Fibroblast of lung (primary cell): ENCODE results near the gene UBR3. TPM values are rescaled to one million over a fixed set of nuclear protein-coding genes. Genes with fewer than 3 reads are reported as not detected.

Source experiments
- DNase-seq, 2 donors: peaks; one replicate each; pipeline versions ENCODE4 v3.0.0 to v3.0.0-alpha.2; 2010; ENCODE audit warnings: low read depth in 2 of 2
- H2AFZ ChIP-seq: 2 replicates; pipeline ENCODE4 v1.5.1; 2012; ENCODE audit warnings: low read length, control low read depth, inconsistent platforms
- H3K27ac ChIP-seq: 2 replicates; pipeline ENCODE4 v1.5.1; 2011; ENCODE audit warnings: low read length, control low read depth; ENCODE audit not compliant: insufficient read depth
- H3K27me3 ChIP-seq: 2 replicates; pipeline ENCODE4 v1.5.1; 2011; ENCODE audit warnings: mild to moderate bottlenecking, low read length; ENCODE audit not compliant: control insufficient read depth, insufficient read depth
- H3K36me3 ChIP-seq: 2 replicates; pipeline ENCODE4 v1.5.1; 2011; ENCODE audit warnings: low read length; ENCODE audit not compliant: control insufficient read depth, insufficient read depth
- H3K4me1 ChIP-seq: 2 replicates; pipeline ENCODE4 v1.5.1; 2011; ENCODE audit warnings: low read length; ENCODE audit not compliant: control insufficient read depth, insufficient read depth; ENCODE audit errors: extremely low read depth
- H3K4me2 ChIP-seq: 2 replicates; pipeline ENCODE4 v1.5.1; 2011; ENCODE audit warnings: low read length, control low read depth; ENCODE audit not compliant: insufficient read depth; ENCODE audit errors: extremely low read depth
- H3K4me3 ChIP-seq, 4 experiments: fragments of 200-600 bp in 1 of 4; sonication (generic) in 1 of 4; replicated peaks in 1 of 4; 2 replicates each; pipeline ENCODE4 v1.5.1; 2011 to 2016; ENCODE audit warnings: low read length in 4 of 4, low read depth in 3 of 4, mild to moderate bottlenecking in 3 of 4, control low read depth in 2 of 4, inconsistent platforms in 1 of 4, mixed read lengths in 1 of 4; ENCODE audit not compliant: insufficient read depth in 1 of 4; ENCODE audit errors: control extremely low read depth in 1 of 4
- H3K79me2 ChIP-seq: 2 replicates; pipeline ENCODE4 v1.5.1; 2012; ENCODE audit warnings: mild to moderate bottlenecking, low read length, inconsistent platforms; ENCODE audit not compliant: control insufficient read depth, insufficient read depth
- H3K9ac ChIP-seq: 2 replicates; pipeline ENCODE4 v1.5.1; 2011; ENCODE audit warnings: mild to moderate bottlenecking, low read length, control low read depth; ENCODE audit not compliant: insufficient read depth
- H3K9me3 ChIP-seq: 2 replicates; pipeline ENCODE4 v1.5.1; 2012; ENCODE audit warnings: low read depth, low read length; ENCODE audit not compliant: control insufficient read depth, insufficient read depth
- H4K20me1 ChIP-seq: 2 replicates; pipeline ENCODE4 v1.5.1; 2011; ENCODE audit warnings: low read length; ENCODE audit not compliant: control insufficient read depth, insufficient read depth; ENCODE audit errors: extremely low read depth
- EZH2 ChIP-seq: IDR thresholded peaks from 2 replicates; pipeline ENCODE4 v1.5.1; 2012; ENCODE audit warnings: low read length, control low read depth, mild to moderate bottlenecking; ENCODE audit errors: missing control alignments
- polyA plus RNA-seq, 2 donors: library from polyadenylated mRNA; depleted of rRNA in 1 of 2; stranded (reverse) in 1 of 2; unstranded in 1 of 2; fragments of >200 nt; gene quantifications; 2 replicates each; pipeline ENCODE4 v1.2.1, GENCODE V29; 2011 to 2012; ENCODE audit warnings: missing spikeins in 1 of 2
- total RNA-seq: library from RNA; depleted of rRNA; stranded (reverse); fragments of >200 nt; gene quantifications from 2 replicates; pipeline ENCODE4 v1.2.1, GENCODE V29; 2014
- TF ChIP-seq, protein P1 (sequence below), 2 donors: IDR thresholded peaks in 1 of 2; conservative IDR thresholded peaks in 1 of 2; 1 replicate in 1 of 2; 2 replicates in 1 of 2; pipeline ENCODE4 v1.5.1; 2011 to 2012; ENCODE audit warnings: low read length in 2 of 2, control low read depth in 1 of 2, inconsistent platforms in 1 of 2, low read depth in 1 of 2, mild to moderate bottlenecking in 1 of 2

The UBR3 gene
- total and polyA plus RNA-seq, 2 donors (not counting 1 experiment from before 2014, with no cell fraction given) = 21.7 to 39.5 TPM

DNA sequence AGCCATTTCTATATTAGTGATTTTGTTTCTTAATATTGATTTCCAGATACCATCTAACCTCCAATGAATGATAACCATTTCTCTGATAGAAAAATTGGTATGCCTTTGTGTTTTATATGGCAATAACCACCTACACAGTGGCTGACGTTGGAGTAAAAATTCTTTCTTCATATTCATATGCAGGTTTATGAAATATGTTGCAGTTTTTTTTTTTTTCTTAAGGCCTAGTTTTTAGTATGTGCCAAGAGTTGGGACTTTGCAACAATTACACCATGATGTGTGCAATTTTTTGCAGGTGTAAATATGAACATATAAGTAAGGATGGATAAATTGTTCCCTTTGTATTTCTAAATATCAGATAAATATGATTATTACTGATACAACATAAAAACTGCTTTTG lies 187.5 kb downstream of the UBR3 start:
- TF ChIP-seq, protein P1, sequence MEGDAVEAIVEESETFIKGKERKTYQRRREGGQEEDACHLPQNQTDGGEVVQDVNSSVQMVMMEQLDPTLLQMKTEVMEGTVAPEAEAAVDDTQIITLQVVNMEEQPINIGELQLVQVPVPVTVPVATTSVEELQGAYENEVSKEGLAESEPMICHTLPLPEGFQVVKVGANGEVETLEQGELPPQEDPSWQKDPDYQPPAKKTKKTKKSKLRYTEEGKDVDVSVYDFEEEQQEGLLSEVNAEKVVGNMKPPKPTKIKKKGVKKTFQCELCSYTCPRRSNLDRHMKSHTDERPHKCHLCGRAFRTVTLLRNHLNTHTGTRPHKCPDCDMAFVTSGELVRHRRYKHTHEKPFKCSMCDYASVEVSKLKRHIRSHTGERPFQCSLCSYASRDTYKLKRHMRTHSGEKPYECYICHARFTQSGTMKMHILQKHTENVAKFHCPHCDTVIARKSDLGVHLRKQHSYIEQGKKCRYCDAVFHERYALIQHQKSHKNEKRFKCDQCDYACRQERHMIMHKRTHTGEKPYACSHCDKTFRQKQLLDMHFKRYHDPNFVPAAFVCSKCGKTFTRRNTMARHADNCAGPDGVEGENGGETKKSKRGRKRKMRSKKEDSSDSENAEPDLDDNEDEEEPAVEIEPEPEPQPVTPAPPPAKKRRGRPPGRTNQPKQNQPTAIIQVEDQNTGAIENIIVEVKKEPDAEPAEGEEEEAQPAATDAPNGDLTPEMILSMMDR (conservative IDR thresholded peaks at IDR 0.05 in 1 of 2, IDR thresholded peaks at IDR 0.05 in 1 of 2; ENCODE audit: low read depth in 1 of 2, low read length in 2 of 2) = no peak
- no peak for TF ChIP-seq EZH2
- DNase-seq = no peak
- Histone ChIP-seq H4K20me1 (no peaks in the 10 kb centered on the region), H3K9ac (no peak overlapping the region), H3K4me3 (no peak overlapping the region), H2AFZ (no peak overlapping the region), H3K36me3 (peaks cover 2% of the 10 kb centered on the region), H3K27ac (no peak overlapping the region), H3K4me1 (no peaks in the 10 kb centered on the region), H3K79me2 (no peaks in the 10 kb centered on the region), H3K27me3 (no peaks in the 10 kb centered on the region), H3K9me3 (no peaks in the 10 kb centered on the region), H3K4me2 (no peak overlapping the region)

DNA sequence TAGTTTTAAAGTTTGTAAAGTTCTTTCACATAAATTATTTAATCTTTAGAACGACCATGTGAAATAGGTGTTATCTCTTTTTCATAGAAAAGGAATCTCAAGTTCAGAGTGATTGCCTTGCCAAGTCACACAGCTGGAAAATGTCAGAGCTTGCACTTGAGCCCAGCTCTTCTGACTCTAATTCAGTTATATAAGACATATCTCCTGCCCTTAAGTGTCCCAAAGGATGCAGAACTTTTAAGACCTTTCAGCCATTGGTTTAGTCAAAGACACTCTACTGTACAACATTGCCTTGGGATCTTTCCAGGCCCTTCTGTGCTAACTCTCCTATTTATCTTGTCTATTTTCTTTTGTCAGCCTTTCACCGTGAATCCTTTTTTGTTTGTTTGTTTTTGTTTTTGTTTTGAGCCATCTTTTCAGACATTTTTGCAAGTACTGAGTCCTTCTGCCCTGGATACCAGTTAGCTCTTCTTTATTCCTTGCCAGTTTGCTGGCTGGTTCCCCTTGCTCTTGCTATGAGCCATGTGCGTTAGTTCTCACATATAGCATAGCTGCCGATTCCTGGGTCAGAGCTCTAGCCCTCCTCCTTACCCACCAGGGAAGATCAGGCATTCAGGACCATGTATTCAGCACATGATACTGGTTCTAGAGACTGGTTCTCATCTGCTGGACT lies 190.7 kb downstream of the UBR3 start:
- H3K27ac ChIP-seq = no peak overlapping the region
- no peaks in the 10 kb centered on the region for H4K20me1 ChIP-seq
- peak; percentile 36 to 48 for DNase-seq
- no peak for TF ChIP-seq EZH2
- TF ChIP-seq, protein P1 (conservative IDR thresholded peaks at IDR 0.05 in 1 of 2, IDR thresholded peaks at IDR 0.05 in 1 of 2; ENCODE audit: low read depth in 1 of 2, low read length in 2 of 2) = no peak
- H2AFZ ChIP-seq = no peak overlapping the region
- no peaks in the 10 kb centered on the region for H3K27me3 ChIP-seq
- H3K9me3 ChIP-seq = no peaks in the 10 kb centered on the region
- no peak overlapping the region for H3K4me2 ChIP-seq
- H3K4me1 ChIP-seq = peaks cover 3% of the 10 kb centered on the region
- no peak overlapping the region for H3K4me3 ChIP-seq
- H3K79me2 ChIP-seq = no peaks in the 10 kb centered on the region
- peaks cover 2% of the 10 kb centered on the region for H3K36me3 ChIP-seq
- no peak overlapping the region for H3K9ac ChIP-seq

DNA sequence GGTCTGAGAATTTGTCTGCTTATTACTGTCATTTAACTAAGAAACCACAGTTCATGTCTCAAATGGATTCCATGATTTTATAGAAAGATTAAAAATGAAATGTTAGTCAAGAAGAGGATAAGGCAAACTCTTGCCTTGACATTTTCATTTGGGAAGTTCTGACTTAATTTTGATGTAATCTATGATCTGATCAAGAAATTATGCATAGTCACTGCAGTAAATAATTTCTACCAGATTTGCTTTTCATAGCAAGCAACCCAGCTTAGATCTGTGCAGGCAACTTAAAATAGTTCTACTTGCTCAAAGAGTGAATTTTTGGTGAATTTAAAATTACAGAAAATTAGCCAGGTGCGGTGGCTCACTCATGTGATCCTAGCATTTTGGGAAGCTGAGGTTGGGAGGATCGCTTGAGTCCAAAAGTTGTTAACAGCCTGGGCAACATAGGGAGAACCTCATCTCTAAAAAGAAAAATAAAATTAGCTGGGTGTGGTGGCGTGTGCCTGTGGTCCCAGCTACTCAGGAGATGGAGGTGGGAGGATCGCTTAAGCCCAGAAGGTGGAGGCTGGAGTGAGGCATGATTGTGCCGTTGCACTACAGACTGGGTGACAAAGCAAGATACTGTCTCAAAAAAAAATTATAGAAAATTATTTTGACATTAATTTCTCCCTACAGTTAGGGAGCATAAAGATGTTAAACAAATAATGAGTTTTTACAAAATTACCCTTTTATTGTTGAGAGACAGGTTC lies 192.0 kb downstream of the UBR3 start:
- H3K4me3 ChIP-seq = no peak overlapping the region
- no peaks in the 10 kb centered on the region for H3K27me3 ChIP-seq
- H3K27ac ChIP-seq = no peak overlapping the region
- no peak overlapping the region for H3K9ac ChIP-seq
- H3K4me2 ChIP-seq = no peak overlapping the region
- H4K20me1 ChIP-seq = no peaks in the 10 kb centered on the region
- H3K36me3 ChIP-seq = no peaks in the 10 kb centered on the region
- H3K79me2 ChIP-seq = no peaks in the 10 kb centered on the region
- TF ChIP-seq, protein P1 (conservative IDR thresholded peaks at IDR 0.05 in 1 of 2, IDR thresholded peaks at IDR 0.05 in 1 of 2; ENCODE audit: low read depth in 1 of 2, low read length in 2 of 2) = no peak
- no peak for TF ChIP-seq EZH2
- H3K9me3 ChIP-seq = no peaks in the 10 kb centered on the region
- DNase-seq = no peak
- no peak overlapping the region for H2AFZ ChIP-seq
- peaks cover 3% of the 10 kb centered on the region for H3K4me1 ChIP-seq
